ENCODE data around the gene KLHL6. TPM values are rescaled to one million over a fixed set of nuclear protein-coding genes. Genes with fewer than 3 reads are reported as not detected.

Gene KLHL6, protein sequence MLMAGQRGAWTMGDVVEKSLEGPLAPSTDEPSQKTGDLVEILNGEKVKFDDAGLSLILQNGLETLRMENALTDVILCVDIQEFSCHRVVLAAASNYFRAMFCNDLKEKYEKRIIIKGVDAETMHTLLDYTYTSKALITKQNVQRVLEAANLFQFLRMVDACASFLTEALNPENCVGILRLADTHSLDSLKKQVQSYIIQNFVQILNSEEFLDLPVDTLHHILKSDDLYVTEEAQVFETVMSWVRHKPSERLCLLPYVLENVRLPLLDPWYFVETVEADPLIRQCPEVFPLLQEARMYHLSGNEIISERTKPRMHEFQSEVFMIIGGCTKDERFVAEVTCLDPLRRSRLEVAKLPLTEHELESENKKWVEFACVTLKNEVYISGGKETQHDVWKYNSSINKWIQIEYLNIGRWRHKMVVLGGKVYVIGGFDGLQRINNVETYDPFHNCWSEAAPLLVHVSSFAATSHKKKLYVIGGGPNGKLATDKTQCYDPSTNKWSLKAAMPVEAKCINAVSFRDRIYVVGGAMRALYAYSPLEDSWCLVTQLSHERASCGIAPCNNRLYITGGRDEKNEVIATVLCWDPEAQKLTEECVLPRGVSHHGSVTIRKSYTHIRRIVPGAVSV
- polyA plus RNA-seq (2012; rRNA removed): not detected in 2 replicates
- not detected in 2 replicates for polyA plus RNA-seq (2012; cell fraction: cytosol; rRNA removed)
- not detected in 2 replicates for polyA plus RNA-seq (2012; cell fraction: nucleus; rRNA removed)

GRCh38 chr3:183555541-183556081 is at the start of gene KLHL6:
TSS of gene KLHL6 (minus strand) at chr3:183555706. CDS start at chr3:183555653, 53 bp downstream.
- WGBS (ENCODE audit: low lambda C conversion rate): 63% methylated on average over 9 of the region's 9 CpGs

More at GRCh38 chr3:183555541-183556081, at the start of gene KLHL6:
- TF ChIP-seq REST (IDR thresholded peaks at IDR 0.05; ENCODE audit: low read depth, low read length) (no peak), FOXM1 (IDR thresholded peaks at IDR 0.05; ENCODE audit: low read depth) (no peak), SMC3 (IDR thresholded peaks at IDR 0.05; ENCODE audit: low read depth, low read length) (no peak), ELF1 (IDR thresholded peaks at IDR 0.05) (no peak), FOXJ3 (CRISPR knock-in tag; IDR thresholded peaks at IDR 0.05) (no peak), EP300 (IDR thresholded peaks at IDR 0.05; ENCODE audit: borderline replicate concordance in 1 of 2, low read depth in 1 of 2, low read length in 1 of 2) (no peak), EZH2phosphoT487 (IDR thresholded peaks at IDR 0.05; ENCODE audit: borderline replicate concordance, low read depth) (no peak), ZBTB33 (IDR thresholded peaks at IDR 0.05; ENCODE audit: borderline replicate concordance, low read depth) (no peak), NRF1 (IDR thresholded peaks at IDR 0.05; ENCODE audit: low read depth, low read length) (no peak), GATA2 (CRISPR knock-in tag; IDR thresholded peaks at IDR 0.05) (no peak), POLR2AphosphoS5 (IDR thresholded peaks at IDR 0.05; ENCODE audit: low read depth, low read length) (no peak), MAX (IDR thresholded peaks at IDR 0.05; ENCODE audit: low read depth) (no peak), RFX5 (IDR thresholded peaks at IDR 0.05; ENCODE audit: low read length) (no peak), TEAD4 (IDR thresholded peaks at IDR 0.05; ENCODE audit: borderline replicate concordance, insufficient read depth) (no peak)
- TF ChIP-seq, protein P1, sequence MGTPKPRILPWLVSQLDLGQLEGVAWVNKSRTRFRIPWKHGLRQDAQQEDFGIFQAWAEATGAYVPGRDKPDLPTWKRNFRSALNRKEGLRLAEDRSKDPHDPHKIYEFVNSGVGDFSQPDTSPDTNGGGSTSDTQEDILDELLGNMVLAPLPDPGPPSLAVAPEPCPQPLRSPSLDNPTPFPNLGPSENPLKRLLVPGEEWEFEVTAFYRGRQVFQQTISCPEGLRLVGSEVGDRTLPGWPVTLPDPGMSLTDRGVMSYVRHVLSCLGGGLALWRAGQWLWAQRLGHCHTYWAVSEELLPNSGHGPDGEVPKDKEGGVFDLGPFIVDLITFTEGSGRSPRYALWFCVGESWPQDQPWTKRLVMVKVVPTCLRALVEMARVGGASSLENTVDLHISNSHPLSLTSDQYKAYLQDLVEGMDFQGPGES (IDR thresholded peaks at IDR 0.05; ENCODE audit: low read depth, low read length): no peak
- DNase-seq: no peak
- H3K36me3 ChIP-seq (replicated peaks in 1 of 2; ENCODE audit: control insufficient read depth in 1 of 2, insufficient read depth in 2 of 2, low read length in 1 of 2): no peaks in the 10 kb centered on the region
- H3K4me2 ChIP-seq: no peak within 1 kb of the TSS
- no peak within 1 kb of the TSS for H3K27ac ChIP-seq (ENCODE audit: low read depth in 2 of 2, low read length in 1 of 2)
- H3K9me3 ChIP-seq: no peaks in the 10 kb centered on the region
- H2AFZ ChIP-seq (ENCODE audit: low read depth): no peak within 1 kb of the TSS
- H3K4me1 ChIP-seq (ENCODE audit: control insufficient read depth in 1 of 2, insufficient read depth in 2 of 2, low read depth in 1 of 2, low read length in 1 of 2): peaks cover 0 to 15% of the 10 kb centered on the region in 2 experiments; a peak in 1 of 4 replicates
- no peak within 1 kb of the TSS for H3K4me3 ChIP-seq (ENCODE audit: low read depth in 2 of 2, low read length in 1 of 2)
- ChIA-PET CTCF (no interaction called here), POLR2A (no interaction called here)
- no peaks in the 10 kb centered on the region for H4K20me1 ChIP-seq (ENCODE audit: insufficient read depth)
- no peak within 1 kb of the TSS for H3K9ac ChIP-seq
- H3K27me3 ChIP-seq (ENCODE audit: insufficient read depth): no peaks in the 10 kb centered on the region
- H3F3A ChIP-seq (replicated peaks; ENCODE audit: insufficient read depth): no peaks in the 10 kb centered on the region
- no peaks in the 10 kb centered on the region for H3K79me2 ChIP-seq (ENCODE audit: insufficient read depth)
- H3K9me2 ChIP-seq: no peaks in the 10 kb centered on the region

Data from SK-N-SH (cell line).